K562 (cell line): ENCODE results near the gene NHLRC2. TPM values are rescaled to one million over a fixed set of nuclear protein-coding genes. Genes with fewer than 3 reads are reported as not detected.

Experiments used
- ATAC-seq: fragments of 200-7000 bp; cut with Tn5 transposase; 3 replicates; pipeline ENCODE4 v1.9.1; 2020; ENCODE audit warnings: moderate library complexity
- BruUV-seq: library from RNA; stranded (reverse); fragments of 400-500 nt; replicated peaks from 2 replicates; lab custom pipeline; 2021; lab: Mats Ljungman, UMichigan
- CTCF ChIA-PET: fragments of 300-600 bp; formaldehyde crosslinking; extraction: SDS; loops from one replicate; lab custom pipeline; 2021; ENCODE audit warnings: low intra/inter-chr PET ratio; lab: Yijun Ruan, JAX
- POLR2A ChIA-PET: fragments of 300-600, 350-650 bp; sonication (Branson Sonifier 250); formaldehyde crosslinking; extraction: SDS; loops from one replicate; lab custom pipeline; 2021; ENCODE audit warnings: antibody characterized with exemption, inconsistent platforms; lab: Yijun Ruan, JAX
- DNase-seq, 4 experiments: peaks; one replicate each; pipeline versions ENCODE4 v3.0.0 to v3.0.0-alpha.2; 2011 to 2018; ENCODE audit warnings: low spot score in 3 of 4, mixed read lengths in 3 of 4; ENCODE audit errors: extremely low read depth in 1 of 4
- FAIRE-seq: peaks from 2 replicates; lab custom pipeline; 2011; peaks lifted over from hg19 to GRCh38; lab: Jason Lieb, UNC
- H2AFZ ChIP-seq: 2 replicates; pipeline ENCODE4 v1.6.0; 2011; ENCODE audit warnings: low read depth, low read length, control low read depth, inconsistent platforms
- H3K27ac ChIP-seq: fragments of 200-600 bp; 3 replicates; pipeline ENCODE4 v1.8.0; 2011; ENCODE audit warnings: low read depth, mild to moderate bottlenecking, control low read depth, inconsistent platforms, low read length, moderate library complexity, mixed read lengths; ENCODE audit errors: extremely low read depth
- H3K27me3 ChIP-seq, 2 experiments: fragments of 300-600 bp in 1 of 2; 2 replicates in 1 of 2; 3 replicates in 1 of 2; pipeline versions ENCODE4 v1.6.0 to v1.8.0; 2011; ENCODE audit warnings: inconsistent platforms in 2 of 2, low read length in 2 of 2, mild to moderate bottlenecking in 1 of 2, mixed read lengths in 1 of 2, moderate library complexity in 1 of 2; ENCODE audit not compliant: control insufficient read depth in 2 of 2, insufficient read depth in 2 of 2
- H3K36me3 ChIP-seq: fragments of 300-600 bp; 3 replicates; pipeline ENCODE4 v1.8.0; 2011; ENCODE audit warnings: mild to moderate bottlenecking, low read length, inconsistent platforms; ENCODE audit not compliant: control insufficient read depth, insufficient read depth
- H3K4me1 ChIP-seq, 2 experiments: fragments of 200-600 bp in 1 of 2; replicated peaks in 1 of 2; 2 replicates in 1 of 2; 3 replicates in 1 of 2; pipeline versions ENCODE4 v1.5.1 to v1.8.0; 2011; ENCODE audit warnings: inconsistent platforms in 2 of 2, low read length in 2 of 2, mild to moderate bottlenecking in 1 of 2, mixed read lengths in 1 of 2, moderate library complexity in 1 of 2; ENCODE audit not compliant: control insufficient read depth in 2 of 2, insufficient read depth in 2 of 2
- H3K4me2 ChIP-seq: 2 replicates; pipeline ENCODE4 v1.6.1; 2011; ENCODE audit warnings: low read length, control low read depth, inconsistent platforms, mixed read lengths; ENCODE audit not compliant: insufficient read depth
- H3K4me3 ChIP-seq: fragments of 200-600 bp; sonication (generic), shearing (Covaris generic); 2 replicates; pipeline ENCODE4 v1.5.1; 2016; ENCODE audit warnings: control low read depth, inconsistent platforms
- H3K79me2 ChIP-seq: fragments of 200-600 bp; 3 replicates; pipeline ENCODE4 v1.8.0; 2011; ENCODE audit warnings: low read length, inconsistent platforms; ENCODE audit not compliant: control insufficient read depth, insufficient read depth
- H3K9ac ChIP-seq, 2 experiments: 2 replicates each; pipeline versions ENCODE4 v1.6.0 to v1.6.1; 2011; ENCODE audit warnings: low read depth in 2 of 2, low read length in 2 of 2, control low read depth in 1 of 2, inconsistent platforms in 1 of 2, mild to moderate bottlenecking in 1 of 2, mixed read lengths in 1 of 2; ENCODE audit not compliant: insufficient read depth in 1 of 2
- H3K9me1 ChIP-seq: one replicate; pipeline ENCODE4 v1.6.0; 2011; ENCODE audit warnings: inconsistent platforms, mild to moderate bottlenecking, low read length, moderate library complexity; ENCODE audit not compliant: control insufficient read depth, insufficient read depth
- H3K9me3 ChIP-seq: replicated peaks from 2 replicates; pipeline ENCODE4 v1.5.1; 2011; ENCODE audit warnings: low read depth, low read length, inconsistent platforms; ENCODE audit not compliant: control insufficient read depth, insufficient read depth
- H4K20me1 ChIP-seq: replicated peaks from 2 replicates; pipeline ENCODE4 v1.6.1; 2011; ENCODE audit warnings: low read length, inconsistent platforms, mixed read lengths; ENCODE audit not compliant: control insufficient read depth, insufficient read depth
- BRF2 ChIP-seq: IDR thresholded peaks from 3 replicates; pipeline ENCODE4 v1.6.1; 2011; ENCODE audit warnings: borderline replicate concordance, mild to moderate bottlenecking; ENCODE audit not compliant: insufficient read length, insufficient read depth
- DACH1 ChIP-seq: fragments of 450-650 bp; IDR thresholded peaks from 2 replicates; pipeline ENCODE4 v1.6.1; 2018; ENCODE audit not compliant: partially characterized antibody
- HDAC1 ChIP-seq, 2 experiments: fragments of 450-650 bp; IDR thresholded peaks; 2 replicates each; pipeline ENCODE4 v1.6.1; 2016 to 2017; ENCODE audit warnings: inconsistent platforms in 1 of 2, mild to moderate bottlenecking in 1 of 2, moderate library complexity in 1 of 2
- MYBL2 ChIP-seq, 2 experiments: fragments of 450-650 bp in 1 of 2; sonication (generic) in 1 of 2; formaldehyde crosslinking in 1 of 2; IDR thresholded peaks; 2 replicates each; pipeline versions ENCODE4 v1.6.1 to v1.8.1; 2017 to 2022; ENCODE audit warnings: borderline replicate concordance in 1 of 2, inconsistent platforms in 1 of 2, low read depth in 1 of 2, mild to moderate bottlenecking in 1 of 2, missing genetic modification reagents in 1 of 2, moderate library complexity in 1 of 2
- NR4A1 ChIP-seq, 2 experiments: fragments of 250-450 bp in 1 of 2; fragments of 450-650 bp in 1 of 2; sonication (Bioruptor Pico) in 1 of 2; IDR thresholded peaks; 2 replicates each; pipeline versions ENCODE4 v1.4.0 to v1.6.1; 2016 to 2020; ENCODE audit warnings: mild to moderate bottlenecking in 2 of 2, missing compliant biosample characterization in 1 of 2, missing genetic modification characterization in 1 of 2, moderate library complexity in 1 of 2
- SNIP1 ChIP-seq: fragments of 450-650 bp; IDR thresholded peaks from 2 replicates; pipeline ENCODE4 v1.7.1; 2017; ENCODE audit warnings: low read depth, mild to moderate bottlenecking
- ZBTB7A ChIP-seq: IDR thresholded peaks from 2 replicates; pipeline ENCODE4 v1.6.1; 2011; ENCODE audit warnings: low read depth, mild to moderate bottlenecking, low read length, moderate library complexity, borderline replicate concordance; ENCODE audit not compliant: control insufficient read depth
- ZNF57 ChIP-seq: fragments of 450-650 bp; formaldehyde crosslinking; IDR thresholded peaks from 2 replicates; pipeline ENCODE4 v1.4.0; 2020; ENCODE audit warnings: mild to moderate bottlenecking, moderate library complexity
- ZNF79 ChIP-seq: fragments of 250-450 bp; sonication (Bioruptor Pico); IDR thresholded peaks from 2 replicates; pipeline ENCODE4 v1.4.0; 2020; ENCODE audit warnings: low read depth, mild to moderate bottlenecking, moderate library complexity
- WGBS: fragments of 100-300 bp; shearing (Covaris generic); methylation state at CpG from one replicate; pipeline ENCODE4 v1.1.6; 2016; ENCODE audit warnings: low coverage, mixed read lengths; ENCODE audit not compliant: insufficient coverage; ENCODE audit errors: missing lambda C conversion rate; 5-methylcytosine and 5-hydroxymethylcytosine counted together
- in situ Hi-C: fragments of 300-500 bp; cut with MboI; formaldehyde crosslinking; loops from 4 replicates; pipeline ENCODE4 v1.15.0; 2018; ENCODE audit warnings: inconsistent platforms, mixed read lengths
- intact Hi-C: fragments of 100-400 bp; cut with micrococcal nuclease; formaldehyde crosslinking; loops from 2 replicates; pipeline ENCODE4 v1.14.2; 2022
- polyA plus RNA-seq, 8 experiments: library from polyadenylated mRNA; depleted of rRNA in 4 of 8; stranded (reverse) in 5 of 8; unstranded in 3 of 8; fragments of >200 nt; fragmentation: Nextera tagmentation in 2 of 8; fragmentation: Illumina TruSeq in 1 of 8; extraction: Ambion mirVana in 2 of 8; extraction: Trizol in 1 of 8; gene quantifications; 2 replicates each; pipeline versions ENCODE4 v1.2.1 to v1.2.3, GENCODE V29; 2011 to 2014; ENCODE audit warnings: inconsistent platforms in 1 of 8, missing spikeins in 1 of 8
- total RNA-seq, 7 experiments: library from RNA; depleted of rRNA in 6 of 7; stranded (reverse); fragments of >200 nt in 6 of 7; fragmentation: Illumina TruSeq in 2 of 7; extraction: Trizol in 2 of 7; gene quantifications; 2 replicates each; pipeline versions ENCODE4 v1.2.1 to v1.2.3, GENCODE V29; 2011 to 2021; ENCODE audit warnings: low replicate concordance in 1 of 7
- TF ChIP-seq, protein P1 (sequence below): fragments of 250-450 bp; sonication (Bioruptor Pico); IDR thresholded peaks from 2 replicates; pipeline ENCODE4 v1.8.0; 2021; ENCODE audit warnings: mild to moderate bottlenecking, moderate library complexity

Gene NHLRC2
- total and polyA plus RNA-seq, 9 of the 15 experiments (the other 6 are each of a cell fraction or from before 2014, with no cell fraction given): 1.5 to 22.4 (median 10.3) TPM

GRCh38 chr10:113929522-113929921, 75.1 kb downstream of the NHLRC2 start:
- TF ChIP-seq SNIP1 (no peak), HDAC1 (IDR thresholded peaks at IDR 0.05) (no peak), DACH1 (no peak), ZBTB7A (no peak), ZNF57 (CRISPR knock-in tag) (no peak)
- TF ChIP-seq, all 486 proteins: peak for 0
- Histone ChIP-seq H3K9me3 (no peaks in the 10 kb centered on the region), H3K4me2 (no peak overlapping the region), H3K27ac (no peak overlapping the region), H4K20me1 (no peaks in the 10 kb centered on the region), H3K27me3 (peaks cover 0 to 5% of the 10 kb centered on the region in 2 experiments; a peak in 1 of 5 replicates), H3K9me1 (no peaks in the 10 kb centered on the region), H2AFZ (no peak overlapping the region), H3K4me3 (no peak overlapping the region), H3K9ac (no peak overlapping the region), H3K4me1 (no peaks in the 10 kb centered on the region; a peak in 1 of 5 replicates), H3K79me2 (no peaks in the 10 kb centered on the region), H3K36me3 (no peaks in the 10 kb centered on the region)
- intact Hi-C loops: loop anchor here (10.0 kb wide), 1 partner anchor 175 kb away; no protein-coding TSS in a partner anchor
- CTCF ChIA-PET: no interaction called here
- POLR2A ChIA-PET: interaction anchor here (0.5 kb wide), 1 partner anchor 47 kb away, joined by 4 read pairs; no protein-coding TSS in a partner anchor
- BruUV-seq: no TSS peak
- no peak for DNase-seq
- in situ Hi-C loops: no loop called here
- WGBS: 15% methylated on average over 6 of the region's 6 CpGs
- FAIRE-seq: no peak
- ATAC-seq: no peak

- WGBS: 0% methylated on average over 3 of the region's 3 CpGs
- H3K4me3 ChIP-seq: no peak overlapping the region
- no peak overlapping the region for H3K9ac ChIP-seq
- H3K4me1 ChIP-seq: no peaks in the 10 kb centered on the region; a peak in 1 of 5 replicates
- in situ Hi-C loops: no loop called here
- H3K9me1 ChIP-seq: no peaks in the 10 kb centered on the region
- ATAC-seq: no peak
- no peaks in the 10 kb centered on the region for H3K9me3 ChIP-seq
- H3K4me2 ChIP-seq: no peak overlapping the region
- intact Hi-C loops: no loop called here
- H3K27ac ChIP-seq: no peak overlapping the region
- H3K79me2 ChIP-seq: no peaks in the 10 kb centered on the region
- FAIRE-seq: no peak
- BruUV-seq: no TSS peak
- peaks cover 0 to 5% of the 10 kb centered on the region in 2 experiments; a peak in 1 of 5 replicates for H3K27me3 ChIP-seq
- H4K20me1 ChIP-seq: no peaks in the 10 kb centered on the region
- no peak for DNase-seq
- POLR2A ChIA-PET: interaction anchor here (0.6 to 0.7 kb wide), 2 partner anchors 12 to 107 kb away, joined by 3 read pairs; no protein-coding TSS in a partner anchor
- CTCF ChIA-PET: no interaction called here
- no peak overlapping the region for H2AFZ ChIP-seq
- no peaks in the 10 kb centered on the region for H3K36me3 ChIP-seq
- TF ChIP-seq BRF2 (no peak), NR4A1 (CRISPR knock-in tag; IDR thresholded peaks at IDR 0.05) (no peak), NR4A1 (tag; IDR thresholded peaks at IDR 0.05) (no peak), ZNF79 (CRISPR knock-in tag) (no peak), MYBL2 (IDR thresholded peaks at IDR 0.05; ENCODE audit: low read depth) (no peak), MYBL2 (CRISPR knock-in tag; IDR thresholded peaks at IDR 0.05; ENCODE audit: borderline replicate concordance) (no peak)
- TF ChIP-seq, protein P1, sequence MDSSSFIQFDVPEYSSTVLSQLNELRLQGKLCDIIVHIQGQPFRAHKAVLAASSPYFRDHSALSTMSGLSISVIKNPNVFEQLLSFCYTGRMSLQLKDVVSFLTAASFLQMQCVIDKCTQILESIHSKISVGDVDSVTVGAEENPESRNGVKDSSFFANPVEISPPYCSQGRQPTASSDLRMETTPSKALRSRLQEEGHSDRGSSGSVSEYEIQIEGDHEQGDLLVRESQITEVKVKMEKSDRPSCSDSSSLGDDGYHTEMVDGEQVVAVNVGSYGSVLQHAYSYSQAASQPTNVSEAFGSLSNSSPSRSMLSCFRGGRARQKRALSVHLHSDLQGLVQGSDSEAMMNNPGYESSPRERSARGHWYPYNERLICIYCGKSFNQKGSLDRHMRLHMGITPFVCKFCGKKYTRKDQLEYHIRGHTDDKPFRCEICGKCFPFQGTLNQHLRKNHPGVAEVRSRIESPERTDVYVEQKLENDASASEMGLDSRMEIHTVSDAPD (CRISPR knock-in tag): no peak
These were observed 76.1 kb downstream of the NHLRC2 start for GRCh38 chr10:113930482-113931057.
